Neural cell (in vitro differentiated cells): ENCODE results near the gene ALKBH3. TPM values are rescaled to one million over a fixed set of nuclear protein-coding genes. Genes with fewer than 3 reads are reported as not detected.

Experiments used
- H2AFZ ChIP-seq: fragments of 200-600, 300-800 bp; sonication (generic), shearing (Covaris generic); 2 replicates; pipeline ENCODE4 v1.6.0; 2014; ENCODE audit warnings: low read depth, mild to moderate bottlenecking, antibody characterized with exemption, low read length, moderate library complexity
- H3F3A ChIP-seq: fragments of 200-600 bp; shearing (Covaris generic); 2 replicates; pipeline ENCODE4 v1.6.1; 2016; ENCODE audit warnings: mild to moderate bottlenecking, moderate library complexity, mixed read lengths, antibody characterized with exemption, low read length; ENCODE audit not compliant: insufficient read depth, poor library complexity, severe bottlenecking
- H3K27ac ChIP-seq: fragments of 200-600, 300-800 bp; sonication (generic), shearing (Covaris generic); 2 replicates; pipeline ENCODE4 v1.5.1; 2014; ENCODE audit warnings: mild to moderate bottlenecking, low read length, moderate library complexity
- H3K27me3 ChIP-seq: fragments of 300-800, 200-600 bp; sonication (generic), shearing (Covaris generic); 2 replicates; pipeline ENCODE4 v1.6.0; 2014; ENCODE audit warnings: mild to moderate bottlenecking, low read depth, low read length, moderate library complexity; ENCODE audit not compliant: insufficient read depth
- H3K36me3 ChIP-seq: fragments of 300-800, 200-600 bp; sonication (generic), shearing (Covaris generic); 2 replicates; pipeline ENCODE4 v1.5.1; 2014; ENCODE audit warnings: mild to moderate bottlenecking, antibody characterized with exemption, low read length, moderate library complexity; ENCODE audit not compliant: insufficient read depth
- H3K4me2 ChIP-seq: fragments of 300-800, 200-600 bp; sonication (generic), shearing (Covaris generic); 2 replicates; pipeline ENCODE4 v1.6.0; 2014; ENCODE audit warnings: mild to moderate bottlenecking, low read length
- H3K4me3 ChIP-seq: fragments of 300-800, 200-600 bp; sonication (generic), shearing (Covaris generic); 2 replicates; pipeline ENCODE4 v1.5.1; 2014; ENCODE audit warnings: mild to moderate bottlenecking, low read length, moderate library complexity
- H3K79me2 ChIP-seq: fragments of 200-600 bp; shearing (Covaris generic); replicated peaks from 2 replicates; pipeline ENCODE4 v1.6.0; 2014; ENCODE audit warnings: mild to moderate bottlenecking, low read length, moderate library complexity; ENCODE audit not compliant: insufficient read depth
- H3K9ac ChIP-seq: fragments of 300-800, 200-600 bp; sonication (generic), shearing (Covaris generic); 2 replicates; pipeline ENCODE4 v1.6.1; 2016; ENCODE audit warnings: mild to moderate bottlenecking, low read length, mixed read lengths
- H3K9me2 ChIP-seq: fragments of 200-600 bp; shearing (Covaris generic); 2 replicates; pipeline ENCODE4 v1.6.1; 2016; ENCODE audit warnings: mild to moderate bottlenecking, low read length, mixed read lengths; ENCODE audit not compliant: insufficient read depth
- H3K9me3 ChIP-seq: fragments of 200-600, 300-800 bp; sonication (generic), shearing (Covaris generic); 2 replicates; pipeline ENCODE4 v1.6.1; 2016; ENCODE audit warnings: mild to moderate bottlenecking, mixed run types, low read length, moderate library complexity, mixed read lengths
- H4K20me1 ChIP-seq: fragments of 200-600 bp; shearing (Covaris generic); 2 replicates; pipeline ENCODE4 v1.6.1; 2016; ENCODE audit warnings: mild to moderate bottlenecking, mixed run types; ENCODE audit not compliant: insufficient read depth
- CTCF ChIP-seq: fragments of 450-650 bp; IDR thresholded peaks from 2 replicates; pipeline ENCODE4 v1.5.1; 2014; ENCODE audit warnings: antibody characterized with exemption, mild to moderate bottlenecking, moderate library complexity; ENCODE audit not compliant: poor library complexity, severe bottlenecking
- EP300 ChIP-seq: fragments of 450-650 bp; conservative IDR thresholded peaks from 2 replicates; pipeline ENCODE4 v1.6.1; 2014; ENCODE audit warnings: antibody characterized with exemption, mild to moderate bottlenecking, moderate library complexity; ENCODE audit not compliant: poor library complexity, severe bottlenecking
- EZH2 ChIP-seq: fragments of 200-600, 300-800 bp; shearing (Covaris generic), sonication (generic); IDR thresholded peaks from 2 replicates; pipeline ENCODE4 v1.6.1; 2014; ENCODE audit warnings: antibody characterized with exemption, low read length, borderline replicate concordance, mild to moderate bottlenecking; ENCODE audit not compliant: insufficient read depth, poor library complexity, severe bottlenecking
- MXI1 ChIP-seq: fragments of 450-650 bp; conservative IDR thresholded peaks from 2 replicates; pipeline ENCODE4 v1.6.1; 2014; ENCODE audit warnings: antibody characterized with exemption, mild to moderate bottlenecking; ENCODE audit not compliant: poor library complexity, severe bottlenecking
- POLR2AphosphoS5 ChIP-seq: IDR thresholded peaks from 2 replicates; pipeline ENCODE4 v1.6.1; 2012
- RAD21 ChIP-seq: fragments of 450-650 bp; conservative IDR thresholded peaks from 2 replicates; pipeline ENCODE4 v1.6.1; 2014; ENCODE audit warnings: antibody characterized with exemption, mild to moderate bottlenecking, moderate library complexity
- SMC3 ChIP-seq: fragments of 450-650 bp; conservative IDR thresholded peaks from 2 replicates; pipeline ENCODE4 v1.6.1; 2014; ENCODE audit warnings: antibody characterized with exemption, mild to moderate bottlenecking, moderate library complexity; ENCODE audit not compliant: poor library complexity
- TAF1 ChIP-seq: IDR thresholded peaks from 2 replicates; pipeline ENCODE4 v1.6.1; 2012; ENCODE audit warnings: low read depth
- polyA plus RNA-seq: library from polyadenylated mRNA; depleted of rRNA; stranded (reverse); fragments of >200 nt; gene quantifications from 2 replicates; pipeline ENCODE4 v1.2.3, GENCODE V29; 2014
- TF ChIP-seq, protein P1 (sequence below): IDR thresholded peaks from 2 replicates; pipeline ENCODE4 v1.6.1; 2012; ENCODE audit warnings: borderline replicate concordance

The ALKBH3 gene
- polyA plus RNA-seq, 1 donor from 2014 or later = 27.0 TPM

DNA sequence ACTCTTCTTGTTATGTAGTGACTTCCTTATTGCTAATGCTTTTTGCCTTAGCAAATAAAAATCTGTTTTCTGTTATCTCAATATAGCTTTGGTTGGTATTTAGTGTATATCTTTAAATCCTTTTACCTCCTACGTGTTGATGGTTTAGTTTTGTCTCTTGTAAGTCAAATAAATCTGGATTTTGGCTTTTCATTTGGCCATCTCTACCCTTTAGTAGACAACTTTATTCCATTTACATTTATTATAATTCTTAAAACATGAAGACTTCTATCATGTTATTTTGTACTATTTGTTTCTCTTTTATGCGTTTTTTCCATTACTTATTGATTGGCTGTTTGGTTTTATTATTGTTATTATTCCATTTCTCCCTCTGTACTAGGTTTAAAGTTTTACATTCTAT lies 19.5 kb upstream of the ALKBH3 start:
- no peaks in the 10 kb centered on the region for H3K9me3 ChIP-seq
- no peaks in the 10 kb centered on the region for H3K79me2 ChIP-seq

DNA sequence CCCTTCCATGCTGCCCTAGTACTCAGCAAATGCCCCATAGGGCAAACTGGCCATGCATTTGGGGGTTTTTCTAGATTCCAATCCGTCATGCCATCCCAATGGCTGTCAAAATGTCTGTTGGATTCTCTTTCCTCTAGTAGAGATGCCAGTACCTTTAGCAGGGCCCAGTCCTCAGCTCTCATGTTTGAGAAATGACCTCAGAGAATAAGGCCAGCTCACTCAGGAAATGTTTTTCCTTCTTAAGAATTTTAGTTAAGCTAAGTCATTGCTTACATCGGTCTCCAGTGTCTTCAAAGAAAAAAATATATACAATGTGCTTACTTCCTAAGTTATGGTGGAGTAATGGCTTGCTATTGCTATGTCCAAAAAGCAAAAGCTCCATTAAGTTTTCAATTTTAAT lies 14.1 kb upstream of the ALKBH3 start:
- Histone ChIP-seq H3K9me2 (no peaks in the 10 kb centered on the region), H3K9me3 (no peaks in the 10 kb centered on the region), H3K9ac (no peak overlapping the region), H3F3A (no peaks in the 10 kb centered on the region), H3K27ac (no peak overlapping the region), H3K4me2 (no peak overlapping the region), H3K79me2 (no peaks in the 10 kb centered on the region), H2AFZ (no peak overlapping the region), H3K4me3 (no peak overlapping the region), H3K27me3 (no peaks in the 10 kb centered on the region), H4K20me1 (no peaks in the 10 kb centered on the region), H3K36me3 (no peaks in the 10 kb centered on the region)
- TF ChIP-seq MXI1 (no peak), TAF1 (no peak), RAD21 (no peak), CTCF (no peak), EZH2 (no peak), POLR2AphosphoS5 (no peak), EP300 (no peak), SMC3 (no peak)
- TF ChIP-seq, protein P1, sequence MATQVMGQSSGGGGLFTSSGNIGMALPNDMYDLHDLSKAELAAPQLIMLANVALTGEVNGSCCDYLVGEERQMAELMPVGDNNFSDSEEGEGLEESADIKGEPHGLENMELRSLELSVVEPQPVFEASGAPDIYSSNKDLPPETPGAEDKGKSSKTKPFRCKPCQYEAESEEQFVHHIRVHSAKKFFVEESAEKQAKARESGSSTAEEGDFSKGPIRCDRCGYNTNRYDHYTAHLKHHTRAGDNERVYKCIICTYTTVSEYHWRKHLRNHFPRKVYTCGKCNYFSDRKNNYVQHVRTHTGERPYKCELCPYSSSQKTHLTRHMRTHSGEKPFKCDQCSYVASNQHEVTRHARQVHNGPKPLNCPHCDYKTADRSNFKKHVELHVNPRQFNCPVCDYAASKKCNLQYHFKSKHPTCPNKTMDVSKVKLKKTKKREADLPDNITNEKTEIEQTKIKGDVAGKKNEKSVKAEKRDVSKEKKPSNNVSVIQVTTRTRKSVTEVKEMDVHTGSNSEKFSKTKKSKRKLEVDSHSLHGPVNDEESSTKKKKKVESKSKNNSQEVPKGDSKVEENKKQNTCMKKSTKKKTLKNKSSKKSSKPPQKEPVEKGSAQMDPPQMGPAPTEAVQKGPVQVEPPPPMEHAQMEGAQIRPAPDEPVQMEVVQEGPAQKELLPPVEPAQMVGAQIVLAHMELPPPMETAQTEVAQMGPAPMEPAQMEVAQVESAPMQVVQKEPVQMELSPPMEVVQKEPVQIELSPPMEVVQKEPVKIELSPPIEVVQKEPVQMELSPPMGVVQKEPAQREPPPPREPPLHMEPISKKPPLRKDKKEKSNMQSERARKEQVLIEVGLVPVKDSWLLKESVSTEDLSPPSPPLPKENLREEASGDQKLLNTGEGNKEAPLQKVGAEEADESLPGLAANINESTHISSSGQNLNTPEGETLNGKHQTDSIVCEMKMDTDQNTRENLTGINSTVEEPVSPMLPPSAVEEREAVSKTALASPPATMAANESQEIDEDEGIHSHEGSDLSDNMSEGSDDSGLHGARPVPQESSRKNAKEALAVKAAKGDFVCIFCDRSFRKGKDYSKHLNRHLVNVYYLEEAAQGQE = no peak

More for the DNA sequence above, 19.5 kb upstream of the ALKBH3 start:
- no peak overlapping the region for H3K27ac ChIP-seq
- TF ChIP-seq SMC3 (no peak), EP300 (no peak), CTCF (no peak), POLR2AphosphoS5 (no peak), MXI1 (no peak), EZH2 (no peak), RAD21 (no peak), TAF1 (no peak)
- TF ChIP-seq, protein P1 = no peak
- no peaks in the 10 kb centered on the region for H3K9me2 ChIP-seq
- no peak overlapping the region for H3K9ac ChIP-seq
- no peak overlapping the region for H3K4me2 ChIP-seq
- H3K36me3 ChIP-seq = no peaks in the 10 kb centered on the region
- H3F3A ChIP-seq = no peaks in the 10 kb centered on the region
- no peaks in the 10 kb centered on the region for H3K27me3 ChIP-seq
- H4K20me1 ChIP-seq = no peaks in the 10 kb centered on the region
- H3K4me3 ChIP-seq = no peak overlapping the region
- H2AFZ ChIP-seq = no peak overlapping the region
